Neural cell (in vitro differentiated cells): ENCODE data around the gene ZNF205. TPM values are rescaled to one million over a fixed set of nuclear protein-coding genes. Genes with fewer than 3 reads are reported as not detected.

ENCODE experiments used
- H2AFZ ChIP-seq: fragments of 200-600, 300-800 bp; sonication (generic), shearing (Covaris generic); 2 replicates; pipeline ENCODE4 v1.6.0; 2014; ENCODE audit warnings: low read depth, mild to moderate bottlenecking, antibody characterized with exemption, low read length, moderate library complexity
- H3F3A ChIP-seq: fragments of 200-600 bp; shearing (Covaris generic); 2 replicates; pipeline ENCODE4 v1.6.1; 2016; ENCODE audit warnings: mild to moderate bottlenecking, moderate library complexity, mixed read lengths, antibody characterized with exemption, low read length; ENCODE audit not compliant: insufficient read depth, poor library complexity, severe bottlenecking
- H3K27ac ChIP-seq: fragments of 200-600, 300-800 bp; sonication (generic), shearing (Covaris generic); 2 replicates; pipeline ENCODE4 v1.5.1; 2014; ENCODE audit warnings: mild to moderate bottlenecking, low read length, moderate library complexity
- H3K27me3 ChIP-seq: fragments of 300-800, 200-600 bp; sonication (generic), shearing (Covaris generic); 2 replicates; pipeline ENCODE4 v1.6.0; 2014; ENCODE audit warnings: mild to moderate bottlenecking, low read depth, low read length, moderate library complexity; ENCODE audit not compliant: insufficient read depth
- H3K36me3 ChIP-seq: fragments of 300-800, 200-600 bp; sonication (generic), shearing (Covaris generic); 2 replicates; pipeline ENCODE4 v1.5.1; 2014; ENCODE audit warnings: mild to moderate bottlenecking, antibody characterized with exemption, low read length, moderate library complexity; ENCODE audit not compliant: insufficient read depth
- H3K4me2 ChIP-seq: fragments of 300-800, 200-600 bp; sonication (generic), shearing (Covaris generic); 2 replicates; pipeline ENCODE4 v1.6.0; 2014; ENCODE audit warnings: mild to moderate bottlenecking, low read length
- H3K4me3 ChIP-seq: fragments of 300-800, 200-600 bp; sonication (generic), shearing (Covaris generic); 2 replicates; pipeline ENCODE4 v1.5.1; 2014; ENCODE audit warnings: mild to moderate bottlenecking, low read length, moderate library complexity
- H3K79me2 ChIP-seq: fragments of 200-600 bp; shearing (Covaris generic); replicated peaks from 2 replicates; pipeline ENCODE4 v1.6.0; 2014; ENCODE audit warnings: mild to moderate bottlenecking, low read length, moderate library complexity; ENCODE audit not compliant: insufficient read depth
- H3K9ac ChIP-seq: fragments of 300-800, 200-600 bp; sonication (generic), shearing (Covaris generic); 2 replicates; pipeline ENCODE4 v1.6.1; 2016; ENCODE audit warnings: mild to moderate bottlenecking, low read length, mixed read lengths
- H3K9me2 ChIP-seq: fragments of 200-600 bp; shearing (Covaris generic); 2 replicates; pipeline ENCODE4 v1.6.1; 2016; ENCODE audit warnings: mild to moderate bottlenecking, low read length, mixed read lengths; ENCODE audit not compliant: insufficient read depth
- H3K9me3 ChIP-seq: fragments of 200-600, 300-800 bp; sonication (generic), shearing (Covaris generic); 2 replicates; pipeline ENCODE4 v1.6.1; 2016; ENCODE audit warnings: mild to moderate bottlenecking, mixed run types, low read length, moderate library complexity, mixed read lengths
- H4K20me1 ChIP-seq: fragments of 200-600 bp; shearing (Covaris generic); 2 replicates; pipeline ENCODE4 v1.6.1; 2016; ENCODE audit warnings: mild to moderate bottlenecking, mixed run types; ENCODE audit not compliant: insufficient read depth
- CTCF ChIP-seq: fragments of 450-650 bp; IDR thresholded peaks from 2 replicates; pipeline ENCODE4 v1.5.1; 2014; ENCODE audit warnings: antibody characterized with exemption, mild to moderate bottlenecking, moderate library complexity; ENCODE audit not compliant: poor library complexity, severe bottlenecking
- EP300 ChIP-seq: fragments of 450-650 bp; conservative IDR thresholded peaks from 2 replicates; pipeline ENCODE4 v1.6.1; 2014; ENCODE audit warnings: antibody characterized with exemption, mild to moderate bottlenecking, moderate library complexity; ENCODE audit not compliant: poor library complexity, severe bottlenecking
- EZH2 ChIP-seq: fragments of 200-600, 300-800 bp; shearing (Covaris generic), sonication (generic); IDR thresholded peaks from 2 replicates; pipeline ENCODE4 v1.6.1; 2014; ENCODE audit warnings: antibody characterized with exemption, low read length, borderline replicate concordance, mild to moderate bottlenecking; ENCODE audit not compliant: insufficient read depth, poor library complexity, severe bottlenecking
- MXI1 ChIP-seq: fragments of 450-650 bp; conservative IDR thresholded peaks from 2 replicates; pipeline ENCODE4 v1.6.1; 2014; ENCODE audit warnings: antibody characterized with exemption, mild to moderate bottlenecking; ENCODE audit not compliant: poor library complexity, severe bottlenecking
- POLR2AphosphoS5 ChIP-seq: IDR thresholded peaks from 2 replicates; pipeline ENCODE4 v1.6.1; 2012
- RAD21 ChIP-seq: fragments of 450-650 bp; conservative IDR thresholded peaks from 2 replicates; pipeline ENCODE4 v1.6.1; 2014; ENCODE audit warnings: antibody characterized with exemption, mild to moderate bottlenecking, moderate library complexity
- REST ChIP-seq: IDR thresholded peaks from 2 replicates; pipeline ENCODE4 v1.6.1; 2012; ENCODE audit warnings: borderline replicate concordance
- SMC3 ChIP-seq: fragments of 450-650 bp; conservative IDR thresholded peaks from 2 replicates; pipeline ENCODE4 v1.6.1; 2014; ENCODE audit warnings: antibody characterized with exemption, mild to moderate bottlenecking, moderate library complexity; ENCODE audit not compliant: poor library complexity
- TAF1 ChIP-seq: IDR thresholded peaks from 2 replicates; pipeline ENCODE4 v1.6.1; 2012; ENCODE audit warnings: low read depth
- polyA plus RNA-seq: library from polyadenylated mRNA; depleted of rRNA; stranded (reverse); fragments of >200 nt; gene quantifications from 2 replicates; pipeline ENCODE4 v1.2.3, GENCODE V29; 2014

ZNF205 gene
- polyA plus RNA-seq, 1 donor from 2014 or later, result 30.0 TPM

GRCh38 chr16:3106205-3106928 is 6.0 kb upstream of the ZNF205 start:
- Histone ChIP-seq H2AFZ (peak overlapping the region; percentile 87), H3K36me3 (no peaks in the 10 kb centered on the region), H3F3A (no peaks in the 10 kb centered on the region), H3K27me3 (no peaks in the 10 kb centered on the region), H3K27ac (peak overlapping the region; percentile 66), H3K9ac (peak overlapping the region; percentile 83), H3K9me3 (no peaks in the 10 kb centered on the region), H4K20me1 (no peaks in the 10 kb centered on the region), H3K9me2 (no peaks in the 10 kb centered on the region), H3K4me2 (peak overlapping the region; percentile 76), H3K4me3 (peak overlapping the region; percentile 83), H3K79me2 (no peaks in the 10 kb centered on the region)
- TF ChIP-seq REST (peak; percentile 85), SMC3 (no peak), MXI1 (peak; percentile 51), EZH2 (no peak), RAD21 (peak; percentile 9), EP300 (no peak), TAF1 (peak; percentile 88), POLR2AphosphoS5 (peak; percentile 79)

GRCh38 chr16:3112881-3113574 is 642 bp downstream of the ZNF205 start:
- Histone ChIP-seq H2AFZ (peak overlapping the region; percentile 92), H4K20me1 (no peaks in the 10 kb centered on the region), H3K36me3 (no peaks in the 10 kb centered on the region), H3K27me3 (no peaks in the 10 kb centered on the region), H3K9me3 (no peaks in the 10 kb centered on the region), H3K9ac (peak overlapping the region; percentile 77), H3K4me3 (peak overlapping the region; percentile 72), H3F3A (no peaks in the 10 kb centered on the region), H3K4me2 (peak overlapping the region; percentile 89), H3K9me2 (no peaks in the 10 kb centered on the region), H3K79me2 (peaks cover 21% of the 10 kb centered on the region), H3K27ac (peak overlapping the region; percentile 22)
- TF ChIP-seq REST (no peak), RAD21 (no peak), POLR2AphosphoS5 (no peak), EZH2 (no peak), MXI1 (no peak), CTCF (no peak), EP300 (no peak), SMC3 (no peak), TAF1 (no peak)
